ENCODE data around the gene PLXNA4. TPM values are rescaled to one million over a fixed set of nuclear protein-coding genes. Genes with fewer than 3 reads are reported as not detected.

PLXNA4 gene
- total RNA-seq, 1 donor from 2014 or later = 5.2 TPM

DNA sequence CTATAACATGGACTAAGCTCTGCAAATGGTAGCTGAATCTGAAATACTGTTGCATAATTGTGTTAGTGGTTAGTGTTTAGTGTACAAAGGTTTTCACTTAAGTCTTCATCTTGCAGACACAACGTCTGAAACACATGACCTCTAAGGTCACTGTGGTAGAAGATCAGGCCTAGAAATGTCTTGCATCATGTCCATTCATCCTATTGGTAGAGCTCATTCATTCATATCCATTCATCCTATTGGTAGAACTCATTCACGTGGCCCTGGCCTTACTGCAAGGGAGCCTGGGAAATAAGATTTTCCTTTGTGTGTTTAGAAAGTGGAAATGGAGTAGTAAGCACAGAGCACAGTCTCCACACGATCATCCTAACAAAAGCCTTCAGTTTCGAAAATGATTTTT lies 485.8 kb downstream of the PLXNA4 start:
- H3K27ac Mint-ChIP-seq = no peak overlapping the region
- H3K4me3 Mint-ChIP-seq = no peak overlapping the region
- no peaks in the 10 kb centered on the region for H3K36me3 Mint-ChIP-seq
- H3K27me3 Mint-ChIP-seq (ENCODE audit: low read depth) = peaks cover 48% of the 10 kb centered on the region
- no peaks in the 10 kb centered on the region for H3K4me1 Mint-ChIP-seq
- H3K9me3 Mint-ChIP-seq = no peaks in the 10 kb centered on the region
- DNase-seq (ENCODE audit: low spot score in 2 of 2, unreplicated experiment in 2 of 2) = no peak
- TF ChIP-seq CTCF (IDR thresholded peaks at IDR 0.05; ENCODE audit: unreplicated experiment) = no peak

GRCh38 chr7:132089356-132089755 lies 486.9 kb downstream of the PLXNA4 start:
- no peaks in the 10 kb centered on the region for H3K4me1 Mint-ChIP-seq

GRCh38 chr7:132087421-132087820 lies 488.8 kb downstream of the PLXNA4 start:
- H3K4me1 Mint-ChIP-seq = peaks cover 5% of the 10 kb centered on the region
- no peak overlapping the region for H3K27ac Mint-ChIP-seq
- no peak for TF ChIP-seq CTCF (IDR thresholded peaks at IDR 0.05; ENCODE audit: unreplicated experiment)
- H3K36me3 Mint-ChIP-seq = no peaks in the 10 kb centered on the region
- H3K27me3 Mint-ChIP-seq (ENCODE audit: low read depth) = peaks cover 37% of the 10 kb centered on the region
- no peak for DNase-seq (ENCODE audit: low spot score in 2 of 2, unreplicated experiment in 2 of 2)
- no peak overlapping the region for H3K4me3 Mint-ChIP-seq
- no peaks in the 10 kb centered on the region for H3K9me3 Mint-ChIP-seq

More at GRCh38 chr7:132089356-132089755, 486.9 kb downstream of the PLXNA4 start:
- no peak for DNase-seq (ENCODE audit: low spot score in 2 of 2, unreplicated experiment in 2 of 2)
- H3K27ac Mint-ChIP-seq = no peak overlapping the region
- no peak for TF ChIP-seq CTCF (IDR thresholded peaks at IDR 0.05; ENCODE audit: unreplicated experiment)
- H3K4me3 Mint-ChIP-seq = no peak overlapping the region
- no peaks in the 10 kb centered on the region for H3K9me3 Mint-ChIP-seq
- H3K36me3 Mint-ChIP-seq = no peaks in the 10 kb centered on the region
- H3K27me3 Mint-ChIP-seq (ENCODE audit: low read depth) = peaks cover 37% of the 10 kb centered on the region

DNA sequence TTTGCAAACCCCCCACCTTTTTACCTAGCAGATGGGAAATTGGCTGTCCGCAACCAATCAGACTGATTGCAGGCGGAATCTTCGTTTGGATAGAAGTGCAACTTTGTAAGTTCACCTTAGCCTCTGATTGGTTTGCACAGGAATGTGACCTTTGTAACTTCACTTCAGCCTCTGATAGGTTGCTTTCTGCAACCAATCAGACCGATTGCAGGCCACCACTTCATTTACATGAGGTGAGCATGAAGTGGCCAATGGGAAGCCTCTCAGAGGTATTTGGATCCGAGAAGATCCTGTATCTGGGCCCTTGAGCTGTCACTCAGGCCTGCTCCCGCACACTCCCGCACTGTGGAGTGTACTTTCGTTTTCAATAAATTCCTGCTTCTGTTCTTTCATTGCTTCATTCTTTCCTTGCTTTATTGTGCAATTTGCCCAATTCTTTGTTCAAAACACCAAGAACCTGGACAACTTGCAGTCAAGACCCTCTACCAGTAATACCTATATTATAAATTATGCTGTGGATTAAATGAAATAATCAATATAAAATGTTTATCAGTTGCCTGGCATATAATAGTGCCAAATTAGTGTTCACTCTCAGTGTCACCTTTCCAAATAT lies 491.4 kb downstream of the PLXNA4 start:
- Mint-ChIP-seq H3K27me3 (ENCODE audit: low read depth) (peaks cover 44% of the 10 kb centered on the region), H3K4me1 (peaks cover 7% of the 10 kb centered on the region), H3K9me3 (no peaks in the 10 kb centered on the region), H3K36me3 (no peaks in the 10 kb centered on the region), H3K27ac (no peak overlapping the region), H3K4me3 (no peak overlapping the region)
- TF ChIP-seq CTCF (IDR thresholded peaks at IDR 0.05; ENCODE audit: unreplicated experiment) = no peak
- no peak for DNase-seq (ENCODE audit: low spot score in 2 of 2, unreplicated experiment in 2 of 2)

DNA sequence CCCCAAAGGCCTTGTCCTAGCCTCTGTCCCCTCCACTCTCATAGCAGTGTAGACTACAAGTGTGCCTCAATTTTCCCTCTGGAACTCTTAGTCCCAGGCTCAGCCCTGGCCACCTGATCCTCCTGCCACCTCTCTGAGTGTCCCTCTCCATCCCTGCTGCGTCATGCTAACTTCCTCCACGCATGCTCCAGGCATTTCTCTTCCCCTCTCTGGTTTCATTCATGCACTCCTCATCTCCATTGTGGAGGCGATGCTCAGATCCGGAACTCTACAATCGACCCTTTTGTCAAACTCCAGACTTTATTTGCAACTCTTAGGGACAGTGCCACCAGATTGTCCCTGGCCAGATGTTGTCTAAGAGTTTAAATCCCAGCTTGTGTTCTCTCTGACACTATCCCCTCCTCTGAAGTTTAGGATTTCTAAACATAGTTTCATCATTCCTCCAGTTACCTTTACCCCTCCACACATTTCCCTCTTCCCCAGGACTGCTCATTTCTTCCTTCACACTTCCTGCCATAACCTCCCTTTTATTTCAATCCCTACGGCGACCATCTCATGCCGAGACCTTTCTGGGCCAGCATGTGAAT lies 492.6 kb downstream of the PLXNA4 start:
- DNase-seq (ENCODE audit: low spot score in 2 of 2, unreplicated experiment in 2 of 2) = no peak
- Mint-ChIP-seq H3K4me3 (no peak overlapping the region), H3K36me3 (no peaks in the 10 kb centered on the region), H3K27ac (no peak overlapping the region), H3K27me3 (ENCODE audit: low read depth) (peaks cover 48% of the 10 kb centered on the region), H3K9me3 (no peaks in the 10 kb centered on the region), H3K4me1 (peaks cover 7% of the 10 kb centered on the region)
- TF ChIP-seq CTCF (IDR thresholded peaks at IDR 0.05; ENCODE audit: unreplicated experiment) = no peak
